ENCODE results near the gene MDC1.

DNA sequence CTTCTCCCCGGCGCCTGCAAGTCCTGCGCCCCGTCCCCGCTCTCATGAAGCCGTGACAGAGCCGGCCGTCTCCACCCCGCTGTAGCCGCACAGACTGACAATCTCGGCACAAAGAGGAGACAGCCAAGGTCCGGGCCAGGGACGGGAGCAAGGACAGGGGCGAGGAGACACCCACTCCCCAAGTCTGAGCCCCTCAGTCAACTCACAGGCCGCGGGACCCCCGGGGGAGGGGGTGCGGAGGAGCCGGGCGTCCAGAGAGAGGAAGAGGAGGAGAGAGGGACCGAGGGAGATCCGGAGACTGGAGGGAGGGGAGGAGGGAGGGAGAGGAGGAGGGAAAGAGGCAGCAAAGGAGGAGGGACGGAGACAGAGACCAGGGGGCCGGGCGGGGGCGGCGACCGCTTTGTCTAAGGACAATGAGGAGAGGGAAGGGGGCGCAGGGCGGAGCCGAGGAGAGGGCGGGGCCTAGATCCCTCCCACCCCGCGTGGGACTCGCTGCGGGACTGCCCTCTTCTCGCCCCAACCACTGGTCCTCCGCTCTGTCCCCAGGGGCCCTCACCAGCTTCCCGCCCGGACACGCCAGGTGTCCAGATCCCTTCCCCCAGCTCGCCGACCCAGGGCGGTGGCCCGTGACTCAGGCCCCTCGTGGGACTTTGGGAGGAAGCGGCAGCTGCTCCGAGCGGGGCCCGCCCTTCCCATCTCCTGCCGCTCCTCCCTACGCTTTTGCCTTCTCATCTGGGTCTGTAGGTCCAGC lies 30.0 kb downstream of the MDC1 start:
- TF ChIP-seq, protein P1, sequence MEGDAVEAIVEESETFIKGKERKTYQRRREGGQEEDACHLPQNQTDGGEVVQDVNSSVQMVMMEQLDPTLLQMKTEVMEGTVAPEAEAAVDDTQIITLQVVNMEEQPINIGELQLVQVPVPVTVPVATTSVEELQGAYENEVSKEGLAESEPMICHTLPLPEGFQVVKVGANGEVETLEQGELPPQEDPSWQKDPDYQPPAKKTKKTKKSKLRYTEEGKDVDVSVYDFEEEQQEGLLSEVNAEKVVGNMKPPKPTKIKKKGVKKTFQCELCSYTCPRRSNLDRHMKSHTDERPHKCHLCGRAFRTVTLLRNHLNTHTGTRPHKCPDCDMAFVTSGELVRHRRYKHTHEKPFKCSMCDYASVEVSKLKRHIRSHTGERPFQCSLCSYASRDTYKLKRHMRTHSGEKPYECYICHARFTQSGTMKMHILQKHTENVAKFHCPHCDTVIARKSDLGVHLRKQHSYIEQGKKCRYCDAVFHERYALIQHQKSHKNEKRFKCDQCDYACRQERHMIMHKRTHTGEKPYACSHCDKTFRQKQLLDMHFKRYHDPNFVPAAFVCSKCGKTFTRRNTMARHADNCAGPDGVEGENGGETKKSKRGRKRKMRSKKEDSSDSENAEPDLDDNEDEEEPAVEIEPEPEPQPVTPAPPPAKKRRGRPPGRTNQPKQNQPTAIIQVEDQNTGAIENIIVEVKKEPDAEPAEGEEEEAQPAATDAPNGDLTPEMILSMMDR (conservative IDR thresholded peaks at IDR 0.05; ENCODE audit: low read length): no peak
- no peak for TF ChIP-seq EZH2phosphoT487 (IDR thresholded peaks at IDR 0.05; ENCODE audit: borderline replicate concordance)

All from Loucy (cell line).